ENCODE data around the gene ASCL1. TPM values are rescaled to one million over a fixed set of nuclear protein-coding genes. Genes with fewer than 3 reads are reported as not detected.
A peak's percentile ranks its signal among the peaks of the same experiment; 100 is the strongest.

The ASCL1 gene
- total and polyA plus RNA-seq, 2 of the 13 experiments (the other 11 are each of a cell fraction or from before 2014, with no cell fraction given), result not detected

DNA sequence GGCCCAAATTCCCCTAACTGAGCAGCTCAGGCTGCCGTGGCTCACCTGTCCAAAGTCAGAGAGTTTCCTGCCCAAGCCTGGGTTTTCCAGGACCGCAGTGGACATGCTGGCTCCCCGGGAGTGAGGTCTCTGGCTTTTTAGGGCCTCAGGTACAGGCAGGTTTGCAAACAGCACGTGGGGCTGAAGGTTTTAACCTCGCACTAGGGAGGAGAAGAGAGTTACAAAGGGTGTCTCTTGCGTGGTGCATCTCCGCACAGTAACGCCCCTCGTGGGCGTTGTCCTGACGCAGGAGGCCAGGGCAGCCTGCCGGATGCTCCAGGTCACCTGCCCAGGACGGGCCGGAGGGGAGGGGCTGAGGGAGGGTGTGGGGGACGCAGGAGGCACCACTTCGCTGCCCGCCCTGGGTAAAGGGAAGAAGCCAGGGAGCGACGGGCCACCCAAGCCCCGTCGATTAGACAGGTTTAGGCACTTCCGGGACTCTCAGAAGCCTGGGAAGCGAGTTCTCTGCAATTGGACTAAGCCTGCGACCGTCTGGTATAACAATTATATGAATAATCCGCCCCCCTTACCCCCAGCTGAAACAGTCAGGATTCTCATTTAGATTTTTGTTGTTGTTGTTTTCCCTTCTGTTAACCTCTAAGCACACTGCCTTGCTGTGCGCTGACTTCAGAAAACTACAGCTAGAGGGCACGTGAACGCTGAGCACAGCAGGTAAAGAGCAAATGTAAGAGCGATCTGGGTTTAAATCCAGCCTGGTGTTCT is 40.3 kb upstream of the ASCL1 start, which contains the start of gene PAH (continued):
- TF ChIP-seq, protein P1, sequence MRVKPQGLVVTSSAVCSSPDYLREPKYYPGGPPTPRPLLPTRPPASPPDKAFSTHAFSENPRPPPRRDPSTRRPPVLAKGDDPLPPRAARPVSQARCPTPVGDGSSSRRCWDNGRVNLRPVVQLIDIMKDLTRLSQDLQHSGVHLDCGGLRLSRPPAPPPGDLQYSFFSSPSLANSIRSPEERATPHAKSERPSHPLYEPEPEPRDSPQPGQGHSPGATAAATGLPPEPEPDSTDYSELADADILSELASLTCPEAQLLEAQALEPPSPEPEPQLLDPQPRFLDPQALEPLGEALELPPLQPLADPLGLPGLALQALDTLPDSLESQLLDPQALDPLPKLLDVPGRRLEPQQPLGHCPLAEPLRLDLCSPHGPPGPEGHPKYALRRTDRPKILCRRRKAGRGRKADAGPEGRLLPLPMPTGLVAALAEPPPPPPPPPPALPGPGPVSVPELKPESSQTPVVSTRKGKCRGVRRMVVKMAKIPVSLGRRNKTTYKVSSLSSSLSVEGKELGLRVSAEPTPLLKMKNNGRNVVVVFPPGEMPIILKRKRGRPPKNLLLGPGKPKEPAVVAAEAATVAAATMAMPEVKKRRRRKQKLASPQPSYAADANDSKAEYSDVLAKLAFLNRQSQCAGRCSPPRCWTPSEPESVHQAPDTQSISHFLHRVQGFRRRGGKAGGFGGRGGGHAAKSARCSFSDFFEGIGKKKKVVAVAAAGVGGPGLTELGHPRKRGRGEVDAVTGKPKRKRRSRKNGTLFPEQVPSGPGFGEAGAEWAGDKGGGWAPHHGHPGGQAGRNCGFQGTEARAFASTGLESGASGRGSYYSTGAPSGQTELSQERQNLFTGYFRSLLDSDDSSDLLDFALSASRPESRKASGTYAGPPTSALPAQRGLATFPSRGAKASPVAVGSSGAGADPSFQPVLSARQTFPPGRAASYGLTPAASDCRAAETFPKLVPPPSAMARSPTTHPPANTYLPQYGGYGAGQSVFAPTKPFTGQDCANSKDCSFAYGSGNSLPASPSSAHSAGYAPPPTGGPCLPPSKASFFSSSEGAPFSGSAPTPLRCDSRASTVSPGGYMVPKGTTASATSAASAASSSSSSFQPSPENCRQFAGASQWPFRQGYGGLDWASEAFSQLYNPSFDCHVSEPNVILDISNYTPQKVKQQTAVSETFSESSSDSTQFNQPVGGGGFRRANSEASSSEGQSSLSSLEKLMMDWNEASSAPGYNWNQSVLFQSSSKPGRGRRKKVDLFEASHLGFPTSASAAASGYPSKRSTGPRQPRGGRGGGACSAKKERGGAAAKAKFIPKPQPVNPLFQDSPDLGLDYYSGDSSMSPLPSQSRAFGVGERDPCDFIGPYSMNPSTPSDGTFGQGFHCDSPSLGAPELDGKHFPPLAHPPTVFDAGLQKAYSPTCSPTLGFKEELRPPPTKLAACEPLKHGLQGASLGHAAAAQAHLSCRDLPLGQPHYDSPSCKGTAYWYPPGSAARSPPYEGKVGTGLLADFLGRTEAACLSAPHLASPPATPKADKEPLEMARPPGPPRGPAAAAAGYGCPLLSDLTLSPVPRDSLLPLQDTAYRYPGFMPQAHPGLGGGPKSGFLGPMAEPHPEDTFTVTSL (CRISPR knock-in tag; IDR thresholded peaks at IDR 0.05; ENCODE audit: borderline replicate concordance), result peak; percentile 63
- no peak for TF ChIP-seq HNRNPK (IDR thresholded peaks at IDR 0.05; ENCODE audit: low read depth, low read length, poor library complexity, severe bottlenecking)
- peak; percentile 78 for TF ChIP-seq ELF1 (CRISPR knock-in tag; IDR thresholded peaks at IDR 0.05)
- TF ChIP-seq, protein P2, sequence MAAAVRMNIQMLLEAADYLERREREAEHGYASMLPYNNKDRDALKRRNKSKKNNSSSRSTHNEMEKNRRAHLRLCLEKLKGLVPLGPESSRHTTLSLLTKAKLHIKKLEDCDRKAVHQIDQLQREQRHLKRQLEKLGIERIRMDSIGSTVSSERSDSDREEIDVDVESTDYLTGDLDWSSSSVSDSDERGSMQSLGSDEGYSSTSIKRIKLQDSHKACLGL (CRISPR knock-in tag; IDR thresholded peaks at IDR 0.05), result peak; percentile 58; the same call in 1 of the 2 replicates
- peak; percentile 82 for TF ChIP-seq GATA4 (IDR thresholded peaks at IDR 0.05; ENCODE audit: borderline replicate concordance, low read depth)
- no peak; the same call in 1 of the 2 replicates for TF ChIP-seq CCDC6 (CRISPR knock-in tag; IDR thresholded peaks at IDR 0.05)
- TF ChIP-seq KDM5B (CRISPR knock-in tag; IDR thresholded peaks at IDR 0.05; ENCODE audit: borderline replicate concordance), result peak; percentile 74; the same call in 1 of the 2 replicates
- TF ChIP-seq ZNF138 (CRISPR knock-in tag; IDR thresholded peaks at IDR 0.05; ENCODE audit: low read depth), result peak; percentile 77; the same call in 1 of the 2 replicates
- no peak for TF ChIP-seq ZNF468 (CRISPR knock-in tag; IDR thresholded peaks at IDR 0.05)
- TF ChIP-seq ZNF496 (CRISPR knock-in tag; IDR thresholded peaks at IDR 0.05; ENCODE audit: insufficient replicate concordance), result no peak
- peak in 1 of 2 experiments; percentile 59; a peak in 2 of 4 replicates for TF ChIP-seq EP300 (IDR thresholded peaks at IDR 0.05; ENCODE audit: low read depth in 2 of 2, low read length in 2 of 2)
- TF ChIP-seq EP300 (CRISPR knock-in tag; IDR thresholded peaks at IDR 0.05; ENCODE audit: borderline replicate concordance), result no peak
- TF ChIP-seq, protein P3, sequence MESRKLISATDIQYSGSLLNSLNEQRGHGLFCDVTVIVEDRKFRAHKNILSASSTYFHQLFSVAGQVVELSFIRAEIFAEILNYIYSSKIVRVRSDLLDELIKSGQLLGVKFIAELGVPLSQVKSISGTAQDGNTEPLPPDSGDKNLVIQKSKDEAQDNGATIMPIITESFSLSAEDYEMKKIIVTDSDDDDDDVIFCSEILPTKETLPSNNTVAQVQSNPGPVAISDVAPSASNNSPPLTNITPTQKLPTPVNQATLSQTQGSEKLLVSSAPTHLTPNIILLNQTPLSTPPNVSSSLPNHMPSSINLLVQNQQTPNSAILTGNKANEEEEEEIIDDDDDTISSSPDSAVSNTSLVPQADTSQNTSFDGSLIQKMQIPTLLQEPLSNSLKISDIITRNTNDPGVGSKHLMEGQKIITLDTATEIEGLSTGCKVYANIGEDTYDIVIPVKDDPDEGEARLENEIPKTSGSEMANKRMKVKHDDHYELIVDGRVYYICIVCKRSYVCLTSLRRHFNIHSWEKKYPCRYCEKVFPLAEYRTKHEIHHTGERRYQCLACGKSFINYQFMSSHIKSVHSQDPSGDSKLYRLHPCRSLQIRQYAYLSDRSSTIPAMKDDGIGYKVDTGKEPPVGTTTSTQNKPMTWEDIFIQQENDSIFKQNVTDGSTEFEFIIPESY (CRISPR knock-in tag; IDR thresholded peaks at IDR 0.05), result no peak
- peak; percentile 94; the same call in 1 of the 2 replicates for TF ChIP-seq ZNF788 (CRISPR knock-in tag; IDR thresholded peaks at IDR 0.05; ENCODE audit: borderline replicate concordance)
- no peak for TF ChIP-seq CBX2 (IDR thresholded peaks at IDR 0.05; ENCODE audit: low read depth, low read length)
- no peak for TF ChIP-seq CBX2 (CRISPR knock-in tag; IDR thresholded peaks at IDR 0.05; ENCODE audit: low read depth)
- peak; percentile 49; the same call in 1 of the 2 replicates for TF ChIP-seq ZBTB21 (CRISPR knock-in tag; IDR thresholded peaks at IDR 0.05)
- no peak for TF ChIP-seq ZBTB7A (CRISPR knock-in tag; IDR thresholded peaks at IDR 0.05)
- TF ChIP-seq ZNF251 (CRISPR knock-in tag; IDR thresholded peaks at IDR 0.05), result no peak
- TF ChIP-seq REL (CRISPR knock-in tag; conservative IDR thresholded peaks at IDR 0.05), result no peak

Measured in HepG2 (cell line).